CD1c-positive myeloid dendritic cell (primary cell): ENCODE data around the gene KIF3C.
"Not testable (repeated sequence)": the region's sequence is repeated elsewhere in the genome, so short reads cannot be mapped to it uniquely, and the experiment has no call there.

Experiments used
- DNase-seq: peaks from one replicate; pipeline ENCODE4 v3.0.0-alpha.2; 2016; ENCODE audit errors: extremely low spot score

Gene KIF3C

GRCh38 chr2:25960920-25961319, 21.4 kb downstream of the KIF3C start:
- peak; percentile 41 for DNase-seq

GRCh38 chr2:25960396-25960795, 21.9 kb downstream of the KIF3C start:
- DNase-seq, result no peak

- DNase-seq, result not testable (repeated sequence)
Observed at GRCh38 chr2:25958611-25959010, 23.7 kb downstream of the KIF3C start.

GRCh38 chr2:25957743-25958142, 24.6 kb downstream of the KIF3C start:
- DNase-seq, result no peak

- no peak for DNase-seq
Observed at GRCh38 chr2:25955869-25956535, 26.3 kb downstream of the KIF3C start.

DNA sequence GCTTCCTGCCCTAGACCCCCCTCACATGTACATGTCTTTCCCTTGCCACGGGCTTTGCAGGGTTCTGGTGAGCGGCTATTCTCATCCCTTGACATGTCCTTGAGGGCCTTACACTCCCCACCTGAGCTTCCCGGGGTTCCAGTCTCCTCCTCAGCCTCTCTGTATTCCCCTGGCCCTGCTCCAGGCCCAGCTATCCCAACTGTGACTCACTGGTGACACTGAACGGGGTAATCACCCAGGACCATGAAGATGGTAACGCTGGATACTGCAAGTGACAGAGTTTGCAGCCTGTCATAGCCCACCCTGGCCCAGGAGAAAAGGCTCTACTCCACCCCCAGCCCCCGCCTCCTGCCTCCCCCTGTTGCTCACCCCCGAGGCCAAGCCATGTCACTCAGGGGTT, 27.3 kb downstream of the KIF3C start:
- DNase-seq, result no peak

DNA sequence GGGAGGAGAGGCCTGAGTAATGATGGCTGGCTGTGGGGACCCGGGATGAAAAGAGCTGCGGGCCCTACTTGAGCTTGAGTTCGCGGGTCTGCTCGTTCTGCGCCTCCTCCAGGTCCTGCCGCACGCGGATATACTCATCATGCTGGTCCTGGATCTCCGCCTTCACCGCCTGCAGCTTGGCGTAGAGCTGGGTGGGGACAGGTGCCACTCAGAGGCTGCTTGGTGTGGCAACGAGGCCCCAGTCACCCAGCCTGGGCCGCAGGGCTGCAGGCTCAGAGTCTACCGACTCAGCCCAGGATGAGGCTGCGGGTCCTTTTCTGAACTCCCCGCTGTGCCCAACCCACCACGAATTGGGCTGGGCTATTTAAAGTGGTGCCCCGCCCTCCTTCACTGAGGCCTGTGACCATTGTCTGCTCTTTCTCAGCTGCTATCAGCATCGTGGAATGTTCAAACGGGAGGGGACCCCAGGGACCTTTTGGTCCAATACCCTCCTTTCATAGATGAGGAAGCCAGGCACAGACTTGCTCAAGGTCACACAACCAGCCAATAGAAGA, 28.0 kb downstream of the KIF3C start:
- no peak for DNase-seq

DNA sequence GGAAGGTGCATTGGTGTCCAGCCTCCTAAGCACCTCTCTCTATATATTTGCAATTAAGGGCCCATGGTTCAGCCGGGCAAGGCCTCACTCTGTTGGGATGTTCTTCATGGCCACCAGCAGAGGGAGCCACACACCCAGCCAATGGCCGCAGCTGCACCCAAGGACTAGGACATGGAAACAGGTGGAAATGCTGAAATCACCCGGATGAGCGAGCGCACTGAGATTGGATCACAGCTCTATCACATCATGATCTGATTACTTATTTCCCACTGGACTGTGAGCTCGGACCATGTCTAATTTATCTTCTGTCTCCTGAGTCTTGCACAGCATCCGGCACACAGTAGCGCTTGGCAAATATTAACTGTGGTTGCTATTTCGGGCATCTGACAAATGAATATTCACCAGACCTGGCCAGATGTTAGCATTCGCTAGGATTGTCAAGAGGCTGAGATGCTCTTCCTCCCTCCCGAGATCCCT, 31.2 kb downstream of the KIF3C start:
- peak; percentile 82 for DNase-seq

GRCh38 chr2:25948437-25948836, 33.9 kb downstream of the KIF3C start:
- DNase-seq, result no peak

GRCh38 chr2:25941042-25941441, 41.3 kb downstream of the KIF3C start:
- DNase-seq, result no peak

- no peak for DNase-seq
Observed at GRCh38 chr2:25939257-25939668, 43.0 kb downstream of the KIF3C start.

GRCh38 chr2:25938345-25938744, 44.0 kb downstream of the KIF3C start:
- DNase-seq, result no peak

DNA sequence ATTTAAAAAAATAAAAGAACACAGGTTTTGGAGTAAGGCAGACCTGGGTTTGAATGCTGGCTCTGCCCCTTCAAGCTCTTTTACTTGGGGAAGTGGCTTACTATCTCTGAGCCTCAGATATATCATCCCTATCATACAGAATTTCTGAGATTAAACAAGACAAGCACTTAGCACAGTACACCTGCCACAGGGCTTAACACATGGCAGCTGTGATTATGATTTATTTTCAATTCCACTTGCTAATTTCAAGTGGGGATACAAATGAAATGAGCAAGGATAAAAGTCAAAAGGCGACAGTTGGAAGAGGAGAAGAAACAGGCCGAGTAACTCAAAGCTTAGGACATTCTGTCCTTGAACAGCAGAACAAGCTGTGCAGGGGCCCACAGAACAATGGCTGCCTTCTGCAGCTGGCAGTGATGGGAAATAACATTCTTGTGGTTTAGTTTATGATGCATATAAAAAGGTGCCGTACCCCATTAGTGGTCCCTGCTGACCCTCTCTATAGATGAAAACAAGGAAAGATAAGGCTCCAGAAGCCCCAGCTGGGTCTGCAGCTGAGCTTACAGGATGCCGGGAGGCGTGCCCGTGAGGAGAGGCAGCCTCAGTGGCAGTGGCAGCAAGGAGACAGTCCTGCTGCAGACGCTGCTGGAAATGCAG, 45.3 kb downstream of the KIF3C start:
- DNase-seq, result no peak

GRCh38 chr2:25933622-25934021, 48.7 kb downstream of the KIF3C start:
- DNase-seq, result no peak

GRCh38 chr2:25929789-25930473, 52.4 kb downstream of the KIF3C start:
- DNase-seq, result no peak

DNA sequence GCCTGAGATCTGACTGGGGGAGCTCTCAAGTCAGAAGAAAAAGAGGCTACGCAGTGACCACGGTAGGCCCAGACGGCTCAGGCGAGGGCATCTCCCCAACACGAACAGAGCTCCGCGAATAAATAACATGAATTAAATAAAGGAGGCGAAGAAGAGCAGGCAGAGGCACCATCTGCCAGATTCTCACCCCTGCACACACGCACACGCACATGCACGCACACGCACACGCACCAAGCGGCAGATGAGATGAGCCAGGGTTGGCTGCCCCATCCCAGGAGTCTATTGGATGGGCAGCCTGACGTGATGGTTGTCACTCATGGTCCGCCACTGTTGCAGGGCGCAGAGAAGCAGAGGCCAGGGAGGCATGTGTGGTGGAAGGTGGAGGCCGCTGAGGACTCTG, 53.6 kb downstream of the KIF3C start:
- no peak for DNase-seq

DNA sequence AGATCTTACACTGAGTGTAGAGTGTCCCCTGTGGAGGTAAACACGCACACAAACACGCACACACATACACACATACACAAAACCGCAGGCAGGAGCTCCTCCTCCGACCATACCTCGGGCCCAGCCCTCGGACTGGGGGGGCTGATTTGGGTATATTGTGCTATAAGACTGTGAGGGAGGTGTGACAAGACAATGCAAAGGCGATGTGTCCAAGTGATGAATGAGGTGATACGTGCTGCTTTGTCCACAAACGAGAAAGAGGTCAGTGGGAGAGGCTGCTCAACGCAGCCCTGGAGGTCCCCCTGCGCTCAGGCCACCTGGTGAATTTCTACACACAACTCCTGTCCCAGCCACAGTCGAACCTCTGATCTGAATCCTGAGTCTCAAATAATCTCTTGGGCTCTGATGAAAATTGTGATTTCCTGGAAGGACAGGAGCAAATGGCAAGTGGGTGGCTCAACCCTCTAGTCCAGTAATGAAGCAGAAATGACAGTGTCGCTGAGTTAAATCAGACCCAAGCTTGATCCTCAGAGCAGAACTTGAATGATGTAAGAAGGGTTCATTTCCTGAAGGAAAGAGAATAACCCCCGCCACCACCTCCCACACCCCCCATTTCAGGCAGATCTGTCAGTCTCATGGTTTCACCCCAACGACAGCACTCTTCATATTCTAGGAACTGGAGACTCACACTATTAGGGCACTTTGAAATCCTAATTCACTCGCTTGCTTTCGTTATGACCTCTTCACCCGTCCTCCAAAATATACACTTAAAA, 55.1 kb downstream of the KIF3C start:
- no peak for DNase-seq

DNA sequence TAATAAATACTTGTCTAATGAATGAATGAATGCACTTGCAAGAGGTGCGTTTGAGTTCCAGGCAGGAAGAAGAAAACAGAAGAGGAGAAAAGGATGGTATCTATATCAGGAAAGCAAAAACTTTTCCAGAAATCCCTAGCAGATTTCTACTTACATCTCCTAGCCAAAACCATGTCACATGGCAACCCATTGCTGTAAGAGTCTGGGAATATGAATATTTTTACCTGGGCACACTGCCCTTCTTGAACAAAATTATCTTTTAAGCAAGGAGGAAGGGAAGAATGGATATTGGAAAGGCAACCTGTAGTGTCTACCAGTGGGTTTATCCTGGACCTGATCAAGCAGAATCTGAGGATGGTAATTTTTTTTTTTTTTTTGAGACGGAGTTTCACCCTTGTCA, 59.8 kb downstream of the KIF3C start:
- no peak for DNase-seq

DNA sequence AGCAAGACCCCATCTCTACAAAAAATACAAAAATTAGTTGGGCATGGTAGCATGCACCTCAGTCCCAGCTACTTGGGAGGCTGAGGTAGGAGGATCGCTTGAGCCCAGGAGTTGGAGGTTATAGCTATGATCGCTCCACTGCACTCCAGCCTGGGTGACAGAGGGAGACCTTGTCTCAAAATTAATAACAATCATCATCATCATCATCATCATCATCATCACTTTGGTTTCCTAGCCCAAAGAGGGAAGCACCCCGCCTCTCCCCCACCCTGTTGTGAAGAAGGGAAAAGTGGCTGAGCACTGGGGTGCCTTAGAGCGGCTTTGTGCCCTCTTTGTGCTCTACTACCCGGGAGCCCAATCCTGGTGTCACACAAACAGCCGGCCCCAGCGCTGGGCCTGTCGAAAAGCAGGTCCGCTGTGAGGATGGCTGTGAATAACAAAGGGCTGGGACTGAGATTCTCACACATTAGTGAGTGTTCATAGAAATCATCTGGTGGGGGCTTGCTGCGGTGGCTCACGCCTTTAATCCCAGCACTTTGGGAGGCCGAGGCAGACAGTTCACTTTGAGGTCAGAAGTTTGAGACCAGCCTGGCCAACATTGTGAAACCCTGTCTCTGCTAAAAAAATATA, 61.4 kb downstream of the KIF3C start:
- DNase-seq, result no peak

GRCh38 chr2:25920336-25920735, 62.0 kb downstream of the KIF3C start:
- no peak for DNase-seq

DNA sequence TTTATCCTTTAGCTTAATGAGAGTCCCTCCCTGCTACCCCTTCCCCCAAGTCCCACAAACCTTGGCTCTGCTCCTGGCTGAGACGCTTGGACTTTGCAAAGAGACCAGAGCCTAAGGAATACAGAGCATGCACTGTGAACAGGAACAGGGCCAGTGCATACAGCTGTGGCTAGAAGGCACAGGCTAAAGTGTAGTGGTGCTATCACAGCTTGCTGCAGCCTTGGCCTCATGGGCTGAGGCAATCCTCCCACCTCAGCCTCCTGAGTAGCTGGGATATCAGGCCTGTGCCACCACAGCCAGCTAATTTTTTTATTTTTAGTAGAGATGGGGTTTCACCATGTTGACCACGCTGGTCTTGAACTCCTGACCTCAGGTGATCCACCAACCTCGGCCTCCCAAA, 64.5 kb downstream of the KIF3C start:
- no peak for DNase-seq
